GM12873 (cell line): ENCODE measurements around the gene ITPA.

Experiments
- TF ChIP-seq, protein P1 (sequence below): IDR thresholded peaks from 2 replicates; pipeline ENCODE4 v1.5.1; 2012; ENCODE audit warnings: low read depth, mild to moderate bottlenecking, moderate library complexity, low read length, control low read depth; ENCODE audit not compliant: insufficient read depth; ENCODE audit errors: missing control alignments

The ITPA gene

DNA sequence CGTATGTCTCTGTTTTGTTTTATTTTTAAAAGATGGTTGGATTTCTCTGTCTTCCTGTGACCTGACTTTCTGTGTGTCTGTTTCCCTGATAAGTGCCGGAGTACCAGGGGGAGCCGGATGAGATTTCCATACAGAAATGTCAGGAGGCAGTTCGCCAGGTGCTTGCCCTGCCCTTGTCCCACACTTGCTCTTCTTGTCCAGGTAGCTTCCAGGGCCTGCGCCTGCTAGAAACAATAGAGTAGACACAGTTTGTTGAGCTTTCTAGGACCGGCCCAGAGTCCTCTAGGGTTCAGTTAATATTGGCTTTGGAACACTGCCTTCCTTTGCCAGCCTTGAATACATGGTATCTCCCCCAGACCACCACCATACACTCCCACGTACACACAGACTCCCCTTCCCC, 3.9 kb downstream of the ITPA start:
- TF ChIP-seq, protein P1, sequence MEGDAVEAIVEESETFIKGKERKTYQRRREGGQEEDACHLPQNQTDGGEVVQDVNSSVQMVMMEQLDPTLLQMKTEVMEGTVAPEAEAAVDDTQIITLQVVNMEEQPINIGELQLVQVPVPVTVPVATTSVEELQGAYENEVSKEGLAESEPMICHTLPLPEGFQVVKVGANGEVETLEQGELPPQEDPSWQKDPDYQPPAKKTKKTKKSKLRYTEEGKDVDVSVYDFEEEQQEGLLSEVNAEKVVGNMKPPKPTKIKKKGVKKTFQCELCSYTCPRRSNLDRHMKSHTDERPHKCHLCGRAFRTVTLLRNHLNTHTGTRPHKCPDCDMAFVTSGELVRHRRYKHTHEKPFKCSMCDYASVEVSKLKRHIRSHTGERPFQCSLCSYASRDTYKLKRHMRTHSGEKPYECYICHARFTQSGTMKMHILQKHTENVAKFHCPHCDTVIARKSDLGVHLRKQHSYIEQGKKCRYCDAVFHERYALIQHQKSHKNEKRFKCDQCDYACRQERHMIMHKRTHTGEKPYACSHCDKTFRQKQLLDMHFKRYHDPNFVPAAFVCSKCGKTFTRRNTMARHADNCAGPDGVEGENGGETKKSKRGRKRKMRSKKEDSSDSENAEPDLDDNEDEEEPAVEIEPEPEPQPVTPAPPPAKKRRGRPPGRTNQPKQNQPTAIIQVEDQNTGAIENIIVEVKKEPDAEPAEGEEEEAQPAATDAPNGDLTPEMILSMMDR = no peak

DNA sequence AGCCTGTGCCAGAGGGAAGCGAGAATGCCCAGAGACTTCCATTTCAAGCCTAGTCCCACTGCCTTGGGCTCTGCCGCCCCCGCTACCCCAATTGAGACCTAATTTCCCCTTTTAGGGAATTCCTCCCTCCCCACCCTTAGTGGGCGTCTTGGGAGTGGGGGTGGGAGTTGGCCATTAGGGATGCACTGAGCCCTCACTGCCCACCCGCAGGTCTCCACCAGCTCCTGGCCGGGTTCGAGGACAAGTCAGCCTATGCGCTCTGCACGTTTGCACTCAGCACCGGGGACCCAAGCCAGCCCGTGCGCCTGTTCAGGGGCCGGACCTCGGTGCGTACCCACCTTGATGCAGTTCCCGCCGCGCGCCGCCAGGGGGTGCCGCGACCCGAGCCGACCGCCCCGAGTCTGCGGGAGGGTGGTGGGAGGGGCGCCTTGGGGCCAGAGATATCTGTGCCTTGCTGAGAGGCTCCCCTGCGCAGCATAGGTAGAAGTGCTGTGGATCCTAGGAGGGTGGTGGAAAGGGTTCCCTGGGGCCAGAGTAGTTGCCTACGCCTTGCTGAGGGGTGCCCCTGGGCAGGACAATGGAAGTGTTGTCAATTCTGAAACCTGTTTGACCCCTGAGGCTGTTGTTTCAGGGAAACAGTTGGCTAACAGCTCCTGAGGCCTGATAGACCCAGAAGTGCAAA, 9.2 kb downstream of the ITPA start:
- TF ChIP-seq, protein P1 = peak; percentile 89

DNA sequence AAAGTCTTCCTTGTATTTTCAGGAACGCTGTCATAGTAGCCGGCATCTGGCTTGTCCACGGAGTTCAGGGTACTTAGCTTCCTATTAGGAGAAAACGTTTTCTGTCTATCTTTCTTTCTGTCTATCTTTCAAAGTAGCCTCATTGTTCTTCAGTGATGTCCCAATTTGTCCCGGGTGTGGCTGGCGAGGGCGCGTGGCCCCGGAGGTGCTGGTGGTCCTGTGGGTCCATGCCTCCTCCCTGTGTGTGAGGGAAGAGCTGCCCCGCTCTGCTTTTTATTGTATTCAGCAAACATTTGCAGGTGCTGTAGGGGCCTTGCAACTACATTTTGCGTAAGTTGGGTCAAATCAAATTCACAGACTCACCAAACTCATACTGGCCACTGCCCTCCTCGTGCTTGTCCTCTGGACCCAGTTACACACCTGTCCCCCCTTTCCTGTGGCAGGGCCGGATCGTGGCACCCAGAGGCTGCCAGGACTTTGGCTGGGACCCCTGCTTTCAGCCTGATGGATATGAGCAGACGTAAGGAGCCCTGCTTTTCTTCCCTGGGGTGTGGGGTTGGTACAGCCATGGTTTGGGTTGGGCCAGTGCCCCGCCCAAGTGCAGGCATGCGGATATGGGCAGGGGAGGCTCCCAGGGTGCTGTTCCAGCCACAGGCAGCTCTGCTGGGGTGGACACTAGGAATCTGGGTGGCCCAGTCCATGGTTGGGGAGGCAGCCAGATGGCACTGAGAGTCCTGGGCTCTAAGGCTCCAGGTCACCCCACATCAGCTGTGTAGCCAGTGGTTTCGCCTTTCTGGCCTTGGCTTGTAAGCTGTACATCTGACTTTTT, 12.3 kb downstream of the ITPA start:
- TF ChIP-seq, protein P1 = no peak

DNA sequence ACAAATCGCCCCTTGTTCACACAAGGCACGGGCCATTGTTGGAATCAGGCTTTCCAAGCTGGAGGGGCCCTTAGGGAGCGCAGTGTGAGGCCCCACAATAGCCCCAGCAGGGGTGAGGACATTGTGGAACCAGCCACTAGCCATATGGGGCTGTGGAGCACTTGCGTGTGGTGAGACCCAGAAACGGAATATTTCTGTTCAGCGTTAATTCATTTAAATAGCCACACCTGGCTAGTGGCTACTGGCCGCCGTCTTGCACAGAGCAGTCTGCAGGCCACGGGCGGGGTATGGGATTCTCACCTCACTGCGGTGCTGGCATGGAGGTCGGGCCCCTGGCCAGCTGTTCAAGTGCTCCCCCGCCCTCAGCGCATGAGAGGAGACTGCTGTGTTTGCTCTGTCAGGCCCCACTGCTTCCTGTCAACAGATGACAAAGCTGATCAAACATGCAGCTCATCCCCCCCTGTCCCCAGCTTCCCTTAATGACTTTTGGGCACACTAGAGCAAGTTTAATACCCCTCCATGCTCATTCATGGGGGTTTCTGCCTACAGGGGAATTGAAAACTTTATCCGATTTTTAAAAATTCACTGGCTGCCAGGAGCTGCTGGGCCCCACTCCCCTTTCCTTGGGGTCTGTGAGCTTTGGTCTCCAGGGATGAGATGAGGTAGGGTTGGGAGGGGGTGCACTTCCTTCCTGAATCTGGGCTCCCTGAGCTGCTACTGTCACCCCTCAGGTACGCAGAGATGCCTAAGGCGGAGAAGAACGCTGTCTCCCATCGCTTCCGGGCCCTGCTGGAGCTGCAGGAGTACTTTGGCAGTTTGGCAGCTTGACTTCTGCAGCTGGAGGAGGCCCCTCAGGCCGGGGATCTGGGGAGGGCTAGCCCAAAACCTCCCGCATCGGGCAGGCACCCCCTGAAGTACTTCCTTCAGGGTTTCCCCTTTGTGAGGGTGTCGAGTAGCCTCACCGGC, 13.6 kb downstream of the ITPA start:
- TF ChIP-seq, protein P1 = no peak

DNA sequence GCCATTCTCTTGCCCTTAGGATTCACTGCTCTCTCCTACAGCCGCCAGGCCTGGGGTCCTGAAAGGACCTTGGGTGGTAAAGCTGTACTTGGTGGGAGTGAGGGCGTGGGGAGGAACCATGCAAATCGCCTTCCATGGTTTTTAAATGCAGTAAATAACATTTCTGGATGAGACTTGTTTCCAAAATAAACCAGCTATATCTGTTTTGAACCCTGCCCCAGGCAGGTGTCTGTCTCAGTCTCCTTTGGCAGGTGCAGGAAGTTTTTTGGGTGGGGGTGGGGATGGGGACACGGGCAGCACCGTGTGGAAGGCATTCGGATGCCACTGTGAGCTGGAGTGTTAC, 14.3 kb downstream of the ITPA start:
- TF ChIP-seq, protein P1 = no peak

DNA sequence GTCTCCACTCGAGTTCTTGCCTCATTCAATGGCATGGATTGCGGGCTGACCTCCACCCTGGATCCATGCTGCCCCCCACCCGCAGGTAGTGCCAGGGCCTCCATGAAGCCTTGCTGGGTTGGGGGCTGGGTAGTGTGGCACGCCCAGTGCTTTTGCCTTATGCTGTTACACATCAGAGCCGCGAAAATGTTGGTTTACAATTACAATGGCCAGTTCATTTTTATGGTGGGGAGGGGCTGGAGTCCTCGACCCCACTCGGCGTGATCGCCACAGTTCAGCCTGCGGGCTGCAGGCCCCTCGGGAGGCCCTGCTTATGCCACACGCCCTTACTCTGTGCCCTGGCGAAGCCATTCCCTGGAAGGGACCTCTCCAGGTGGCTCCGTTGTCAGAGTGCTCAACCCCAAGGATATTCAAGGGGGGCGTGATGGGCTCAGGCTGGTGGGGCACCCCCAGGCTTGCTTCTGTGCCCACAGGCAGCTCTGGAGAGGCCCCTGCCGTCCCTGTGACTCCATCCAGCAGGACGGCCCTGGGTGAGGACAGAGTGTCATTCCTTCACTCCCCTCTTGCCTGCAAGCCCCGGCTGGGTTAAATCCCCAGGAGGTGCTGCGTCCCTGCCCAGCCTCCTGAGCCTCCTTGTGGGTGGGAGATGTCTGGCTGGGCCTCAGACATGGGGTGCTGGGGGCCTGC, 14.8 kb downstream of the ITPA start:
- TF ChIP-seq, protein P1 = no peak
